ENCODE results near the gene CFAP61. TPM values are rescaled to one million over a fixed set of nuclear protein-coding genes. Genes with fewer than 3 reads are reported as not detected.

The CFAP61 gene
- polyA plus RNA-seq, 1 of the 3 experiments (the other 2 are of a cell fraction), result 0.26 TPM

DNA sequence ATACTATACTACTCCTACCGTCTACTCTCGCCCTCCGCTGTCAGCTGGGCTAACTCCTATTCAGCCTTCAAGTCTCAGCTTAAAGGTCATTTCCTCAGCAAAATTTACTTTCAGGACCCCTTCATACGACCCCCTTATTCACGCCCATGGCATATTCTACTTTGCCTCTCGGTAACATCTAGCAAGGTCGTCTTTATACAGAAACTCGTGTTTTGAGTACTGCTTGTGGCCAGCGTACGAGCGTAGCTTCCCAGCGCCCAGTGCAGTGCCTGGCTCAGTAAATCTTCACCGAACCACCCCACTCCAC, 612 bp upstream of the CFAP61 start:
- ChIA-PET POLR2A (interaction anchor here (1.6 to 2.0 kb wide), 2 partner anchors 12 to 34 kb away, joined by 10 to 11 read pairs; partner anchors contain the start of gene NAA20), CTCF (interaction anchor here (0.8 to 2.5 kb wide), 6 partner anchors 9 to 186 kb away, joined by 3 to 12 read pairs (median 4); partner anchors contain the start of gene NAA20)
- peaks cover 40 to 42% of the 10 kb centered on the region in 2 experiments for H3K36me3 ChIP-seq (replicated peaks in 1 of 2; ENCODE audit: control insufficient read depth in 1 of 2, insufficient read depth in 2 of 2, low read length in 1 of 2)

More for the DNA sequence above, 612 bp upstream of the CFAP61 start:
- H3K27me3 ChIP-seq (ENCODE audit: insufficient read depth), result no peaks in the 10 kb centered on the region
- H4K20me1 ChIP-seq (ENCODE audit: insufficient read depth), result no peaks in the 10 kb centered on the region
- TF ChIP-seq TAF1 (IDR thresholded peaks at IDR 0.05; ENCODE audit: borderline replicate concordance, low read depth, low read length), result no peak
- no peak for TF ChIP-seq ELF1 (IDR thresholded peaks at IDR 0.05)
- TF ChIP-seq RXRA (IDR thresholded peaks at IDR 0.05; ENCODE audit: borderline replicate concordance, low read depth), result no peak
- TF ChIP-seq REST (IDR thresholded peaks at IDR 0.05; ENCODE audit: low read depth, low read length), result no peak
- no peak for TF ChIP-seq TEAD4 (IDR thresholded peaks at IDR 0.05; ENCODE audit: borderline replicate concordance, insufficient read depth)
- TF ChIP-seq NRF1 (IDR thresholded peaks at IDR 0.05; ENCODE audit: low read depth, low read length), result no peak
- TF ChIP-seq USF1 (IDR thresholded peaks at IDR 0.05; ENCODE audit: borderline replicate concordance, low read depth), result no peak
- no peak for TF ChIP-seq TCF12 (IDR thresholded peaks at IDR 0.05)
- TF ChIP-seq USF2 (IDR thresholded peaks at IDR 0.05; ENCODE audit: borderline replicate concordance, low read depth, low read length), result no peak
- TF ChIP-seq RAD21 (IDR thresholded peaks at IDR 0.05; ENCODE audit: low read length), result no peak
- TF ChIP-seq FOXM1 (IDR thresholded peaks at IDR 0.05; ENCODE audit: low read depth), result no peak
- no peak for TF ChIP-seq MXI1 (IDR thresholded peaks at IDR 0.05; ENCODE audit: low read depth, low read length)
- TF ChIP-seq YY1 (IDR thresholded peaks at IDR 0.05; ENCODE audit: low read depth), result no peak
- no peak for TF ChIP-seq FOSL2 (IDR thresholded peaks at IDR 0.05; ENCODE audit: borderline replicate concordance, low read depth)
- no peak for TF ChIP-seq RCOR1 (IDR thresholded peaks at IDR 0.05; ENCODE audit: low read length)
- no peaks in the 10 kb centered on the region for H3K9me3 ChIP-seq
- DNase-seq, result no peak
- H3K27ac ChIP-seq (ENCODE audit: low read depth in 2 of 2, low read length in 1 of 2), result peak overlapping the region; percentile 84 to 88
- WGBS (ENCODE audit: low lambda C conversion rate), result under 1% methylated on average over 13 of the region's 13 CpGs
- no peaks in the 10 kb centered on the region for H3K9me2 ChIP-seq
- H3K4me2 ChIP-seq, result peak overlapping the region; percentile 91
- H3K4me3 ChIP-seq (ENCODE audit: low read depth in 2 of 2, low read length in 1 of 2), result peak overlapping the region; percentile 90 to 100
- H2AFZ ChIP-seq (ENCODE audit: low read depth), result 0 out of 2 replicates have a peak overlapping the region, but pooled peaks have one; percentile 98
- H3K79me2 ChIP-seq (ENCODE audit: insufficient read depth), result peaks cover 25% of the 10 kb centered on the region
- peak overlapping the region; percentile 94 for H3K9ac ChIP-seq
- peaks cover 3% of the 10 kb centered on the region in 2 experiments; a peak in 1 of 4 replicates for H3K4me1 ChIP-seq (ENCODE audit: control insufficient read depth in 1 of 2, insufficient read depth in 2 of 2, low read depth in 1 of 2, low read length in 1 of 2)
- H3F3A ChIP-seq (replicated peaks; ENCODE audit: insufficient read depth), result peaks cover 6% of the 10 kb centered on the region
